Hepatocyte (in vitro differentiated cells): ENCODE results near the gene WDFY4.

Experiments used
- EZH2 ChIP-seq: fragments of 200-600 bp; sonication (generic); IDR thresholded peaks from 2 replicates; pipeline ENCODE4 v1.6.1; 2016; ENCODE audit warnings: antibody characterized with exemption, mild to moderate bottlenecking, borderline replicate concordance
- TF ChIP-seq, protein P1 (sequence below): fragments of 200-600 bp; sonication (generic); IDR thresholded peaks from 2 replicates; pipeline ENCODE4 v1.5.1; 2016; ENCODE audit warnings: antibody characterized with exemption, mild to moderate bottlenecking; ENCODE audit not compliant: poor library complexity

GRCh38 chr10:48700493-48700892, 15.8 kb downstream of the WDFY4 start:
- TF ChIP-seq, protein P1, sequence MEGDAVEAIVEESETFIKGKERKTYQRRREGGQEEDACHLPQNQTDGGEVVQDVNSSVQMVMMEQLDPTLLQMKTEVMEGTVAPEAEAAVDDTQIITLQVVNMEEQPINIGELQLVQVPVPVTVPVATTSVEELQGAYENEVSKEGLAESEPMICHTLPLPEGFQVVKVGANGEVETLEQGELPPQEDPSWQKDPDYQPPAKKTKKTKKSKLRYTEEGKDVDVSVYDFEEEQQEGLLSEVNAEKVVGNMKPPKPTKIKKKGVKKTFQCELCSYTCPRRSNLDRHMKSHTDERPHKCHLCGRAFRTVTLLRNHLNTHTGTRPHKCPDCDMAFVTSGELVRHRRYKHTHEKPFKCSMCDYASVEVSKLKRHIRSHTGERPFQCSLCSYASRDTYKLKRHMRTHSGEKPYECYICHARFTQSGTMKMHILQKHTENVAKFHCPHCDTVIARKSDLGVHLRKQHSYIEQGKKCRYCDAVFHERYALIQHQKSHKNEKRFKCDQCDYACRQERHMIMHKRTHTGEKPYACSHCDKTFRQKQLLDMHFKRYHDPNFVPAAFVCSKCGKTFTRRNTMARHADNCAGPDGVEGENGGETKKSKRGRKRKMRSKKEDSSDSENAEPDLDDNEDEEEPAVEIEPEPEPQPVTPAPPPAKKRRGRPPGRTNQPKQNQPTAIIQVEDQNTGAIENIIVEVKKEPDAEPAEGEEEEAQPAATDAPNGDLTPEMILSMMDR, result no peak
- TF ChIP-seq EZH2, result no peak
